H1 (cell line): ENCODE measurements around the gene AGR3. TPM values are rescaled to one million over a fixed set of nuclear protein-coding genes. Genes with fewer than 3 reads are reported as not detected.

Source experiments
- CTCF ChIA-PET: fragments of 300-600 bp; sonication (Branson Sonifier 250); formaldehyde crosslinking; loops from one replicate; lab custom pipeline; 2021; ENCODE audit not compliant: partially characterized antibody; lab: Charles Lee
- POLR2A ChIA-PET: fragments of 300-600 bp; sonication (Branson Sonifier 250); formaldehyde crosslinking; loops from one replicate; lab custom pipeline; 2021; ENCODE audit warnings: inconsistent platforms; ENCODE audit not compliant: partially characterized antibody; lab: Charles Lee
- DNase-seq, 2 experiments: peaks; one replicate each; pipeline versions ENCODE4 v3.0.0 to v3.0.0-alpha.2; 2010 to 2022; ENCODE audit warnings: low spot score in 2 of 2, low read depth in 1 of 2, mixed read lengths in 1 of 2
- FAIRE-seq: peaks from 2 replicates; lab custom pipeline; 2011; peaks lifted over from hg19 to GRCh38; lab: Jason Lieb, UNC
- H2AFZ ChIP-seq: 2 replicates; pipeline ENCODE4 v1.8.1; 2012; ENCODE audit warnings: low read length, inconsistent platforms
- H2AK5ac ChIP-seq: 2 replicates; pipeline ENCODE4 v1.6.1; 2013; ENCODE audit warnings: low read depth, low read length
- H2BK120ac ChIP-seq: replicated peaks from 2 replicates; pipeline ENCODE3; 2013; ENCODE audit warnings: low read depth, low read length, inconsistent platforms
- H2BK12ac ChIP-seq: 2 replicates; pipeline ENCODE4 v1.6.1; 2013; ENCODE audit warnings: low read depth, low read length
- H2BK15ac ChIP-seq: 2 replicates; pipeline ENCODE4 v1.6.1; 2013; ENCODE audit warnings: low read length
- H2BK20ac ChIP-seq: 2 replicates; pipeline ENCODE4 v1.6.1; 2013; ENCODE audit warnings: low read length
- H2BK5ac ChIP-seq: 2 replicates; pipeline ENCODE4 v1.6.1; 2013; ENCODE audit warnings: low read depth, low read length
- H3K14ac ChIP-seq: 2 replicates; pipeline ENCODE4 v1.6.1; 2013; ENCODE audit warnings: inconsistent platforms; ENCODE audit not compliant: insufficient read length
- H3K18ac ChIP-seq: 2 replicates; pipeline ENCODE4 v1.6.1; 2013; ENCODE audit warnings: low read length; ENCODE audit errors: extremely low read depth
- H3K23ac ChIP-seq: 2 replicates; pipeline ENCODE4 v1.6.1; 2013; ENCODE audit warnings: inconsistent platforms; ENCODE audit not compliant: insufficient read length
- H3K23me2 ChIP-seq: 2 replicates; pipeline ENCODE4 v1.6.1; 2013; ENCODE audit warnings: low read depth, low read length
- H3K27ac ChIP-seq: 2 replicates; pipeline ENCODE4 v1.6.1; 2011; ENCODE audit warnings: low read depth, low read length, inconsistent platforms
- H3K27me3 ChIP-seq, 4 experiments: replicated peaks in 1 of 4; 1 replicate in 1 of 4; 2 replicates in 3 of 4; pipeline versions ENCODE4 v1.6.1 to v1.8.1; 2011 to 2013; ENCODE audit warnings: low read length in 3 of 4, mild to moderate bottlenecking in 3 of 4, inconsistent platforms in 2 of 4, mixed read lengths in 2 of 4, moderate library complexity in 1 of 4; ENCODE audit not compliant: control insufficient read depth in 3 of 4, insufficient read depth in 3 of 4; ENCODE audit errors: extremely low read depth in 1 of 4
- H3K36me3 ChIP-seq, 4 experiments: 2 replicates each; pipeline versions ENCODE4 v1.6.1 to v1.8.1; 2011 to 2013; ENCODE audit warnings: mild to moderate bottlenecking in 4 of 4, low read length in 3 of 4, moderate library complexity in 2 of 4, control low read depth in 1 of 4, inconsistent platforms in 1 of 4; ENCODE audit not compliant: insufficient read depth in 4 of 4, control insufficient read depth in 2 of 4
- H3K4ac ChIP-seq: replicated peaks from 2 replicates; pipeline ENCODE3; 2013; ENCODE audit warnings: low read length, low read depth, mixed read lengths, inconsistent platforms; ENCODE audit not compliant: insufficient read length
- H3K4me1 ChIP-seq, 4 experiments: replicated peaks in 1 of 4; 1 replicate in 1 of 4; 2 replicates in 3 of 4; pipeline versions ENCODE4 v1.6.1 to v1.8.1; 2011 to 2013; ENCODE audit warnings: low read length in 3 of 4, inconsistent platforms in 2 of 4, mixed read lengths in 1 of 4; ENCODE audit not compliant: insufficient read depth in 4 of 4, control insufficient read depth in 3 of 4
- H3K4me2 ChIP-seq, 2 experiments: 2 replicates each; pipeline versions ENCODE4 v1.6.1 to v1.8.1; 2011 to 2013; ENCODE audit warnings: low read depth in 2 of 2, low read length in 2 of 2, control low read depth in 1 of 2, inconsistent platforms in 1 of 2, mild to moderate bottlenecking in 1 of 2; ENCODE audit not compliant: insufficient read depth in 1 of 2
- H3K4me3 ChIP-seq, 4 experiments: fragments of 200-600, 300-600 bp in 1 of 4; sonication (generic), shearing (Covaris generic), sonication (Bioruptor Twin) in 1 of 4; 2 replicates each; pipeline versions ENCODE4 v1.5.1 to v1.8.1; 2011 to 2016; ENCODE audit warnings: low read length in 4 of 4, low read depth in 3 of 4, control low read depth in 2 of 4, inconsistent platforms in 2 of 4, mild to moderate bottlenecking in 2 of 4, mixed read lengths in 1 of 4, moderate library complexity in 1 of 4; ENCODE audit not compliant: insufficient read depth in 2 of 4; ENCODE audit errors: extremely low read depth in 1 of 4
- H3K56ac ChIP-seq: replicated peaks from 2 replicates; pipeline ENCODE3; 2013; ENCODE audit warnings: low read depth, mild to moderate bottlenecking, mixed read lengths, low read length, inconsistent platforms; ENCODE audit not compliant: insufficient read length
- H3K79me1 ChIP-seq: 2 replicates; pipeline ENCODE4 v1.6.1; 2013; ENCODE audit warnings: low read depth, low read length, control low read depth
- H3K79me2 ChIP-seq, 2 experiments: 2 replicates each; pipeline versions ENCODE4 v1.6.1 to v1.8.1; 2012 to 2013; ENCODE audit warnings: low read length in 2 of 2, mild to moderate bottlenecking in 2 of 2, inconsistent platforms in 1 of 2; ENCODE audit not compliant: insufficient read depth in 2 of 2, control insufficient read depth in 1 of 2
- H3K9ac ChIP-seq, 4 experiments: replicated peaks in 1 of 4; 1 replicate in 1 of 4; 2 replicates in 3 of 4; pipeline versions ENCODE4 v1.6.1 to v1.8.1; 2011 to 2013; ENCODE audit warnings: low read depth in 3 of 4, low read length in 3 of 4, control low read depth in 2 of 4, mild to moderate bottlenecking in 2 of 4, moderate library complexity in 2 of 4, inconsistent platforms in 1 of 4; ENCODE audit errors: extremely low read depth in 1 of 4
- H3K9me3 ChIP-seq, 2 experiments: 2 replicates each; pipeline versions ENCODE4 v1.6.1 to v1.8.1; 2012 to 2013; ENCODE audit warnings: mild to moderate bottlenecking in 2 of 2, moderate library complexity in 2 of 2, control low read depth in 1 of 2, inconsistent platforms in 1 of 2, low read depth in 1 of 2, low read length in 1 of 2, mixed read lengths in 1 of 2; ENCODE audit not compliant: insufficient read depth in 2 of 2
- H4K20me1 ChIP-seq, 2 experiments: replicated peaks in 1 of 2; 2 replicates each; pipeline versions ENCODE3 to v1.8.1; 2011 to 2013; ENCODE audit warnings: inconsistent platforms in 2 of 2, low read length in 2 of 2, mild to moderate bottlenecking in 1 of 2; ENCODE audit not compliant: insufficient read depth in 2 of 2, control insufficient read depth in 1 of 2
- H4K5ac ChIP-seq: 2 replicates; pipeline ENCODE4 v1.6.1; 2013; ENCODE audit warnings: low read length, low read depth, mixed read lengths, inconsistent platforms; ENCODE audit not compliant: insufficient read length
- H4K8ac ChIP-seq: 2 replicates; pipeline ENCODE4 v1.8.0; 2013; ENCODE audit warnings: mild to moderate bottlenecking, moderate library complexity, low read length, inconsistent platforms; ENCODE audit not compliant: insufficient read depth; ENCODE audit errors: extremely low read depth
- H4K91ac ChIP-seq: replicated peaks from 2 replicates; pipeline ENCODE3; 2013; ENCODE audit warnings: low read length, mixed read lengths, inconsistent platforms; ENCODE audit not compliant: insufficient read length
- BACH1 ChIP-seq: IDR thresholded peaks from 2 replicates; pipeline ENCODE4 v1.6.1; 2012; ENCODE audit warnings: low read length, improper control_type of control experiment
- CREB1 ChIP-seq: IDR thresholded peaks from 2 replicates; pipeline ENCODE4 v1.6.1; 2012; ENCODE audit warnings: inconsistent platforms
- JUND ChIP-seq: IDR thresholded peaks from 2 replicates; pipeline ENCODE4 v1.6.1; 2011; ENCODE audit warnings: mild to moderate bottlenecking, improper control_type of control experiment, low read length
- KDM5A ChIP-seq: fragments of 200-600 bp; IDR thresholded peaks from 2 replicates; pipeline ENCODE4 v1.7.1; 2012; ENCODE audit warnings: mild to moderate bottlenecking, low read length, inconsistent platforms, mixed read lengths
- RAD21 ChIP-seq, 2 experiments: IDR thresholded peaks in 1 of 2; conservative IDR thresholded peaks in 1 of 2; 2 replicates each; pipeline ENCODE4 v1.6.1; 2011; ENCODE audit warnings: low read depth in 2 of 2, low read length in 2 of 2, improper control_type of control experiment in 1 of 2, inconsistent platforms in 1 of 2, mild to moderate bottlenecking in 1 of 2, moderate library complexity in 1 of 2
- SP2 ChIP-seq: IDR thresholded peaks from 2 replicates; pipeline ENCODE4 v1.6.1; 2012; ENCODE audit warnings: mild to moderate bottlenecking, low read length, inconsistent platforms
- SUZ12 ChIP-seq: fragments of 200-600 bp; sonication (generic); IDR thresholded peaks from 2 replicates; pipeline ENCODE4 v1.6.1; 2012; ENCODE audit warnings: mild to moderate bottlenecking, inconsistent platforms, low read length, moderate library complexity, mixed read lengths
- TEAD4 ChIP-seq: IDR thresholded peaks from 2 replicates; pipeline ENCODE4 v1.6.1; 2012; ENCODE audit warnings: low read depth, low read length, inconsistent platforms, mixed read lengths
- ZNF274 ChIP-seq: IDR thresholded peaks from 2 replicates; pipeline ENCODE4 v1.7.0; 2012; ENCODE audit warnings: low read length, borderline replicate concordance; ENCODE audit errors: extremely low read depth
- WGBS, 2 experiments: shearing (Covaris generic) in 1 of 2; methylation state at CpG; one replicate each; pipeline versions ENCODE4 v1.1.6 to v1.1.7; 2013 to 2015; ENCODE audit warnings: low lambda C conversion rate in 2 of 2, mixed read lengths in 2 of 2, inconsistent platforms in 1 of 2, low coverage in 1 of 2, missing lambda C conversion rate in 1 of 2; ENCODE audit not compliant: insufficient replicate concordance in 2 of 2, insufficient coverage in 1 of 2, insufficient read length in 1 of 2; ENCODE audit errors: extremely low coverage in 1 of 2, missing lambda C conversion rate in 1 of 2; 5-methylcytosine and 5-hydroxymethylcytosine counted together
- polyA plus RNA-seq, 7 experiments: library from polyadenylated mRNA; depleted of rRNA in 3 of 7; stranded (reverse) in 5 of 7; unstranded in 2 of 7; fragments of >200 nt in 5 of 7; fragments of 200-250 nt in 2 of 7; gene quantifications; 1 replicate in 5 of 7; 2 replicates in 1 of 7; 4 replicates in 1 of 7; pipeline versions ENCODE4 v1.2.1 to v1.2.3, GENCODE V29; 2011 to 2013; ENCODE audit warnings: missing spikeins in 2 of 7, mixed read lengths in 2 of 7
- total RNA-seq: library from RNA; stranded (reverse); fragmentation: NEBNext Ultra II Directional; extraction: Animal tissue kit (Norgen Biotek cat#: 25700); gene quantifications from 2 replicates; pipeline ENCODE4 v1.2.1, GENCODE V29; 2021
- TF ChIP-seq, protein P1 (sequence below), 3 experiments: IDR thresholded peaks; 1 replicate in 2 of 3; 2 replicates in 1 of 3; pipeline versions ENCODE4 v1.5.1 to v1.6.1; 2011; ENCODE audit warnings: low read length in 3 of 3, mild to moderate bottlenecking in 3 of 3, inconsistent platforms in 2 of 3, low read depth in 1 of 3, moderate library complexity in 1 of 3; ENCODE audit not compliant: insufficient read depth in 1 of 3; ENCODE audit errors: control extremely low read depth in 1 of 3
- TF ChIP-seq, protein P2 (sequence below): IDR thresholded peaks from 2 replicates; pipeline ENCODE4 v1.6.1; 2011; ENCODE audit warnings: low read depth, mild to moderate bottlenecking, low read length; ENCODE audit not compliant: insufficient read depth

Gene AGR3
- total and polyA plus RNA-seq, 2 of the 8 experiments (the other 6 are each of a cell fraction or from before 2014, with no cell fraction given): not detected

DNA sequence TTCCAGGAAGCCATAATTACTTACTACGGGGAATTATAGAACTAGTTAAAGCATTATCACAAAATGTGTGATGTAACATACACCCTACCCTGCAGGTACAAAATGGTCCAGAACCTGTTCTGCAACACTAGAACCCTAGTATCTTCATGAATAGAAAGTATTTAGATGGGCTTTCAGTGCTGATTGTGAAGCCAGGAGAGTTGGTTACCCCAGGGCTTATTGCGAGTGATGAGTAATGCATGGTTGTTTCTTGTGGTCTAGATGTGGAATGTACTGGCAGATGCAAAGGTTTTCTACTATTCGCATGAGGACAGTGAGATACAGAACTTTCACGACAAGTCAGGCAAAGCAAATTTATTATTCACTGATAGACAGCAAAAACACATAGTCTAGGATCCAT lies 33.6 kb upstream of the AGR3 start:
- no peak overlapping the region for H3K14ac ChIP-seq
- H3K56ac ChIP-seq: no peak overlapping the region
- no peak overlapping the region for H3K18ac ChIP-seq
- H2BK120ac ChIP-seq: no peak overlapping the region
- no peaks in the 10 kb centered on the region for H3K27me3 ChIP-seq
- no peaks in the 10 kb centered on the region for H3K79me1 ChIP-seq
- no peak overlapping the region for H3K4me3 ChIP-seq
- H3K9ac ChIP-seq: no peak overlapping the region
- H2BK20ac ChIP-seq: no peak overlapping the region
- H3K9me3 ChIP-seq: no peaks in the 10 kb centered on the region
- no peak overlapping the region for H2AK5ac ChIP-seq
- H2BK5ac ChIP-seq: no peak overlapping the region
- H3K23ac ChIP-seq: no peak overlapping the region
- no peak overlapping the region for H4K91ac ChIP-seq
- CTCF ChIA-PET: interaction anchor here (1.0 to 3.7 kb wide), 4 partner anchors 23 to 349 kb away, joined by 3 to 52 read pairs (median 20); no protein-coding TSS in a partner anchor
- H2BK12ac ChIP-seq: no peak overlapping the region
- H3K4me1 ChIP-seq: peaks cover 0 to 8% (median 0%) of the 10 kb centered on the region in 4 experiments; a peak in 1 of 7 replicates
- no peak overlapping the region for H3K4me2 ChIP-seq
- DNase-seq (no peak), FAIRE-seq (no peak)
- no peak overlapping the region for H2BK15ac ChIP-seq
- H4K5ac ChIP-seq: no peak overlapping the region
- no peak overlapping the region for H2AFZ ChIP-seq
- no peak overlapping the region for H3K4ac ChIP-seq
- H3K27ac ChIP-seq: no peak overlapping the region
- no peaks in the 10 kb centered on the region for H3K23me2 ChIP-seq
- no peak overlapping the region for H4K8ac ChIP-seq
- 86% methylated on average over 4 of the region's 4 CpGs; no CpG with 5 or more reads in 1 of the 2 experiments for WGBS, 2 experiments
- POLR2A ChIA-PET: interaction anchor here (0.9 kb wide), 1 partner anchor 9 kb away, joined by 3 read pairs; no protein-coding TSS in a partner anchor
- H4K20me1 ChIP-seq: no peaks in the 10 kb centered on the region
- no peaks in the 10 kb centered on the region for H3K36me3 ChIP-seq
- no peaks in the 10 kb centered on the region for H3K79me2 ChIP-seq
- TF ChIP-seq TEAD4 (no peak), SP2 (no peak), RAD21 (IDR thresholded peaks at IDR 0.05 in 1 of 2, conservative IDR thresholded peaks at IDR 0.05 in 1 of 2; ENCODE audit: low read depth in 2 of 2, low read length in 2 of 2) (no peak), SUZ12 (no peak), BACH1 (no peak), ZNF274 (no peak), KDM5A (no peak), JUND (no peak), CREB1 (no peak)
- TF ChIP-seq, protein P1, sequence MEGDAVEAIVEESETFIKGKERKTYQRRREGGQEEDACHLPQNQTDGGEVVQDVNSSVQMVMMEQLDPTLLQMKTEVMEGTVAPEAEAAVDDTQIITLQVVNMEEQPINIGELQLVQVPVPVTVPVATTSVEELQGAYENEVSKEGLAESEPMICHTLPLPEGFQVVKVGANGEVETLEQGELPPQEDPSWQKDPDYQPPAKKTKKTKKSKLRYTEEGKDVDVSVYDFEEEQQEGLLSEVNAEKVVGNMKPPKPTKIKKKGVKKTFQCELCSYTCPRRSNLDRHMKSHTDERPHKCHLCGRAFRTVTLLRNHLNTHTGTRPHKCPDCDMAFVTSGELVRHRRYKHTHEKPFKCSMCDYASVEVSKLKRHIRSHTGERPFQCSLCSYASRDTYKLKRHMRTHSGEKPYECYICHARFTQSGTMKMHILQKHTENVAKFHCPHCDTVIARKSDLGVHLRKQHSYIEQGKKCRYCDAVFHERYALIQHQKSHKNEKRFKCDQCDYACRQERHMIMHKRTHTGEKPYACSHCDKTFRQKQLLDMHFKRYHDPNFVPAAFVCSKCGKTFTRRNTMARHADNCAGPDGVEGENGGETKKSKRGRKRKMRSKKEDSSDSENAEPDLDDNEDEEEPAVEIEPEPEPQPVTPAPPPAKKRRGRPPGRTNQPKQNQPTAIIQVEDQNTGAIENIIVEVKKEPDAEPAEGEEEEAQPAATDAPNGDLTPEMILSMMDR (IDR thresholded peaks at IDR 0.05; ENCODE audit: control extremely low read depth in 1 of 3, insufficient read depth in 1 of 3, low read depth in 1 of 3, low read length in 3 of 3): no peak
- TF ChIP-seq, protein P2, sequence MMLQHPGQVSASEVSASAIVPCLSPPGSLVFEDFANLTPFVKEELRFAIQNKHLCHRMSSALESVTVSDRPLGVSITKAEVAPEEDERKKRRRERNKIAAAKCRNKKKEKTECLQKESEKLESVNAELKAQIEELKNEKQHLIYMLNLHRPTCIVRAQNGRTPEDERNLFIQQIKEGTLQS: no peak
